ENCODE measurements around the gene PARK7.

The PARK7 gene

DNA sequence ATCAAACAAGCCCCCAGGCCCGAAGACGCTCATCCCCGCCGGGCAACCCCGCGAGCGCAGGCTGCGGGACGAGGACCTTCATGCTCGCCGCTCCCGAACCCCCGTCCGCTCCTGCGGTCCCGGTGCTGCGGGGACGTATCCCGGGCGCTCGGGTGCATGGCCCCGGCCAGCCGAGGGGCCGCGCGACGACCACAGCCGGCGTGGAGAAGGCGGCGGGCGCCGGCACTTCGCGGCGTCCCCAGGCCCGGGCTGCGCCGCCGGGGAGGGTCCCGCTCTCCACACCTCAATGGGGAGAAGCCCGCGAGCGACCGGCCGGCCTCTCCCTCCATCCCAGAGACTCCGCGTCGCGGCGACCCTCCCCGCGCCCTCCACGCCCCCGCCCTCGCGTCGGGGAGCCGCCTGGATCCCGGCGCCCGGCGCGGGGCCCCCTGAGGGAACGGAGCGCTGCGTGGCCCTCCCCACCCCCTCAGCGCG lies 64.2 kb downstream of the PARK7 start:
- no peak for DNase-seq

- DNase-seq: peak; percentile 96
Measured at GRCh38 chr1:8026153-8026975, 64.9 kb downstream of the PARK7 start, which contains the start of gene ERRFI1. Gene ERRFI1 (minus strand): TSS chr1:8026309. CDS start chr1:8015619, 10,690 bp downstream.

- no peak for DNase-seq
Measured at GRCh38 chr1:8026976-8027747, 65.7 kb downstream of the PARK7 start.

- DNase-seq: peak; percentile 93
Measured at GRCh38 chr1:8027748-8028570, 66.4 kb downstream of the PARK7 start.

DNA sequence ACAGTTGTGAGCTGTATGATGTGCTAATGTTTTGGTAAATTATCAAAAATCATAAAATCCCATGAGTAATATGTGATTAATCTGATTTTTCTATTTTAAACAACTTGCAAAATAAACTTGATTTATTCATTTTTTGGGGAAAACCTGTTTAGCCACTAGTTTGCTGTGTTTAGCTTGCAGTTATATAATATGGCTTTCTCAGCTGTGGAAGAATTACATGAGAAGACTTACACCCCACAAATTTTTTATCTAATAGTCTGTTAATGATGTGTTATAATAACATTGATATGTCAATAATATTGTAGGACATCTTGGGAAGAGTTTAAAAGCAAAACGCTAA lies 67.0 kb downstream of the PARK7 start:
- DNase-seq: no peak

- DNase-seq: peak; percentile 63
Measured at GRCh38 chr1:8031176-8031785, 69.8 kb downstream of the PARK7 start.

DNA sequence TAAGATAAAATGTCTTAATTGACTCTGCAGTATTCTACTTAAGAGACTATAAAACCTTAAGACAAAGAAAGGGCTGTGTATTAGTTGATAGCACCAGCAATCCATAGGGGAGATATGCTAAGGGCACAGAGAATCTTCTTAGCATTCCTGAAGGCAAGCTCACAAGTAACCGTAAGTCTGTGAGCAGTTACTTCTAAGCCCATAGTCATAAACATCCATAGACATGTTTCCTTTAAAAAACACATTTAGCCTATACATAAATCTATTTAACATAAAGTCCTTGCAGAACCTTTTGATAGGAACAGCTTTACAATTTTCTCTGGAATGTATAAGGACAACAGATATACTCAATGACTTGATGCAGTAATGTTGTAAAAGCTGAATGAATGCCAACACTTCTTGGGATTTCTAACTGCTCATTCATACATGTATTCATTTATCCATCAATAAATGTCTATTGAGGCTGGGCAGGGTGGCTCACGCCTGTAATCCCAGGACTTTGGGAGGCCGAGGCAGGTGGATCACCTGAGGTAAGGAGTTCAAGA lies 70.9 kb downstream of the PARK7 start:
- peak; percentile 87 for DNase-seq

DNA sequence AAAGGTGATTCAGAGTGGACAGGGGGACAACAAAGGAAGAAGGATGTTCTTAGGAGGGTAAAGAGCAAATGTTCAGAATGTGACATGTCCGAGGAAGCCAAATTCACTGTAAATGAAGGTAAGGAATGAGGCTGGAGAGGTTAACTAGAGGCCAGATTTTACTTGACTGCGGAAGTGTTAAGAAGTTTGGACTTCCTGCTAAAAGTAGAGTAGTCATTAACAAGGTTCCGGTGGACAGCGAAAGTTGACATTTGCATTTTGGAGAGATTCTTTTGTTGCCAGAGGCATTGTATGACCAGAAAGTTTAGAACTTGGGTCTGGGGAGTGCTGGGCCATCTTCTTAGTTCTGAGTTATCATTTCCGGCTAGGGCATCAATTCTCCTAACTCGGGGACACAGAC lies 71.8 kb downstream of the PARK7 start:
- DNase-seq: no peak
